GM12892 (cell line): ENCODE measurements around the gene IL1RAP.

Source experiments
- POLR2A ChIP-seq: IDR thresholded peaks from 2 replicates; pipeline ENCODE4 v1.6.1; 2011; ENCODE audit warnings: low read depth, low read length, control low read depth
- POLR2AphosphoS5 ChIP-seq: IDR thresholded peaks from 2 replicates; pipeline ENCODE4 v1.6.1; 2011; ENCODE audit warnings: low read depth, low read length, control low read depth
- TAF1 ChIP-seq: IDR thresholded peaks from 2 replicates; pipeline ENCODE4 v1.6.1; 2011; ENCODE audit warnings: low read depth, mild to moderate bottlenecking, control low read depth, low read length, borderline replicate concordance

- TF ChIP-seq POLR2AphosphoS5 (no peak), POLR2A (no peak), TAF1 (no peak)
Observed at GRCh38 chr3:190666821-190667220, 152.9 kb downstream of the IL1RAP start.
